AG04449 (cell line): ENCODE results near the gene ZMIZ1.

Source experiments
- CTCF ChIA-PET: fragments of 350-600 bp; formaldehyde crosslinking; extraction: SDS; loops from one replicate; lab custom pipeline; 2021; ENCODE audit warnings: antibody characterized with exemption; lab: Yijun Ruan, JAX
- POLR2A ChIA-PET: fragments of 400-600, 350-600 bp; formaldehyde crosslinking; extraction: SDS; loops from one replicate; lab custom pipeline; 2020; ENCODE audit warnings: antibody characterized with exemption, inconsistent platforms; lab: Yijun Ruan, JAX
- DNase-seq: peaks from one replicate; pipeline ENCODE4 v3.0.0-alpha.2; 2010; ENCODE audit warnings: low read depth, low spot score
- H3K4me3 ChIP-seq: 2 replicates; pipeline ENCODE4 v1.5.1; 2011; ENCODE audit warnings: low read depth, mild to moderate bottlenecking, control low read depth, low read length
- CTCF ChIP-seq: IDR thresholded peaks from one replicate; pipeline ENCODE4 v1.5.1; 2011; ENCODE audit warnings: mild to moderate bottlenecking, moderate library complexity, low read length, control low read depth, inconsistent platforms; ENCODE audit not compliant: insufficient read depth; ENCODE audit errors: missing control alignments

ZMIZ1 gene

DNA sequence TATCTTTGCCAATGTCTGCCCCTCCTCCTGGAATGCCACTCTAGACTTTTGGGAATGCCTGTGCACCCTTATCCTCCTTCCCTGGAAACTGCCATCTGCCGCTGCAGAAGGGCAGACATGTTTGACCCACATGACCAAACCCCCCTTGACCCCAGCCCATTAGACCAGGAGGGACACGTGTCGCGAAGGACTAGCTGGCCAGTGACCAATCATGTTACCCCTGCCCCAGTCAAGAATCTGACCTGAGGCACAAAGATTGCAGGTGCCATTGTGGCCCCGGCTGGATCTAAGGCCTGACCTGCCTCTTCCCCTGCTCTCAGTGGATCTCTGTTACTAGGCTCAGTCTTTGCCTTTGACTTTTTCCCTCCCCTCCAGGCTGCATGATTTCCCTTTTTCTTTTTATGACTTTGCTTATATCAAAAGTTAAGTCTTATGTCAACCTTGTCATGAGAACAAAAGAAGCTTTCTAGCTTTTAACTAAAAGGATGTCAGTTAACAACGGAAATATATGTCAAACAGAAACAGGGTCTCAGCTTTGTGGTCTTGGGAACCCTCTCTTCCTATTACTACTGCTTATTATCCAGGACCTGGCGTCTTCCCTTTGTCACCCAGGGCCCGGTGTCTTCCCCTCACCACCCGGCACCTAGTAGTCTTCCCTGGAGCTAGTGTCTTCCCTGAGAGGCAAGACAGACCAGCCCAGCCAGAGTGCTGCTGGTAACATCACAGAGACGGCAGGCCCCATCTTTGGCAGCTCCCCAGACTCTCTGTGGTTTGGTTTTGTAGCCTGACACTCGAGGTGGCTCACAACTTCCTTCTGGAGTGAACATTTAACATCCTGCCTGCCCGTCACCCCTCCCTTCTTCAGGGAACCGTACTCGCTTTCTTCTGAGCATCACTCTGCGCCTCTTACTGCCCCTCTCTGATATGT, 254.1 kb downstream of the ZMIZ1 start:
- DNase-seq: no peak
- CTCF ChIA-PET: interaction anchor here (0.9 to 4.5 kb wide), 5 partner anchors 12 to 144 kb away, joined by 3 to 30 read pairs (median 3); partner anchors contain the start of gene PPIF
- POLR2A ChIA-PET: no interaction called here
- no peak for TF ChIP-seq CTCF
- H3K4me3 ChIP-seq: no peak overlapping the region

- H3K4me3 ChIP-seq: no peak overlapping the region
- TF ChIP-seq CTCF: no peak
- ChIA-PET CTCF (interaction anchor here (1.0 to 4.5 kb wide), 3 partner anchors 22 to 144 kb away, joined by 3 to 30 read pairs (median 3); partner anchors contain the start of gene PPIF), POLR2A (no interaction called here)
- DNase-seq: no peak
Measured at GRCh38 chr10:79323602-79324001, 254.8 kb downstream of the ZMIZ1 start.

GRCh38 chr10:79324032-79324695, 255.4 kb downstream of the ZMIZ1 start:
- no peak overlapping the region for H3K4me3 ChIP-seq
- no peak for DNase-seq
- TF ChIP-seq CTCF: no peak
- ChIA-PET CTCF (interaction anchor here (1.0 to 4.5 kb wide), 3 partner anchors 21 to 143 kb away, joined by 3 to 30 read pairs (median 3); partner anchors contain the start of gene PPIF), POLR2A (no interaction called here)

GRCh38 chr10:79326361-79327089, 257.8 kb downstream of the ZMIZ1 start:
- no peak for TF ChIP-seq CTCF
- POLR2A ChIA-PET: no interaction called here
- no peak for DNase-seq
- CTCF ChIA-PET: interaction anchor here (0.9 kb wide), 1 partner anchor 20 kb away, joined by 4 read pairs; no protein-coding TSS in a partner anchor
- H3K4me3 ChIP-seq: no peak overlapping the region

- ChIA-PET CTCF (interaction anchor here (0.9 kb wide), 1 partner anchor 20 kb away, joined by 4 read pairs; no protein-coding TSS in a partner anchor), POLR2A (no interaction called here)
- TF ChIP-seq CTCF: no peak
- no peak for DNase-seq
- H3K4me3 ChIP-seq: no peak overlapping the region
Measured at GRCh38 chr10:79327090-79327457, 258.3 kb downstream of the ZMIZ1 start.
